GM19468 (cell line): ENCODE results near the gene TMEM94.
"Not testable (repeated sequence)": the region's sequence is repeated elsewhere in the genome, so short reads cannot be mapped to it uniquely, and the experiment has no call there.

ENCODE experiments used
- ATAC-seq: cut with Tn5 transposase; IDR thresholded peaks from one replicate; pipeline ENCODE4 v1.9.1; 2021; ENCODE audit warnings: mild to moderate bottlenecking, moderate library complexity, moderate number of reproducible peaks; ENCODE audit not compliant: unreplicated experiment; ENCODE audit errors: extremely low read depth

The TMEM94 gene

DNA sequence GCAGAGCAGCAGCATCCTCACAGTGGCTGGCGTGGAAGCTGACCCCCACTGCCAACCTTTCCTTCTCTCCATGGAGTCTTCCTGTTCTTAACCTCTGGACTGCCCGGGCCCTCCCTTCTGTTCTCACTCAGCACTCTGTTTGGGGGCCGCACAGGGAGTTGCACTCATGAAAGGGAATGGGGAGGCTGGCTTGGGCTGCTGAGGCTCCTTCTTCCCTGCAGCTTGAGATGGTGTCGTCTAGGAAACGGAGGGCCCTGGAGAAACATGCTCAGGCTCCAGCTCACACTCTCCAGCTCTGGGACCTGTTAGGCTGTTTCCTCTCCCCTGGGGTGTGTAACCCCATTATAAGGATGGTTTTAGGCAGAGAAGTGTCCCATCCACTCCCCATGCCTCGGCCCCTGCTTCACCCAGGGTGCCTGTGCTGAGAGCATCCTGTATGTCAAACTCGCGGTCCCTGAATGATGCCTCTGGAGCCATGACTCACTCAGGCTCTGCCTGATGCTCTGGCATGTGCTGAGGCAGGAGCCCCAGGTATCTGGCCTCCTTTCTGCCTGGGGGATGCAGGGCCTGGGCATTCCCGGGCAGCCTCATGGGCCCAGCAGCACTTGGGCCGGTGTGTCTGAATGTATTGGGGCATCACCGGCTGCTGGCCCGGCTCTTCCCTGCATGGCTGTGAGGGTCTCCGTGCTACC is 18.9 kb downstream of the TMEM94 start:
- no peak for ATAC-seq

DNA sequence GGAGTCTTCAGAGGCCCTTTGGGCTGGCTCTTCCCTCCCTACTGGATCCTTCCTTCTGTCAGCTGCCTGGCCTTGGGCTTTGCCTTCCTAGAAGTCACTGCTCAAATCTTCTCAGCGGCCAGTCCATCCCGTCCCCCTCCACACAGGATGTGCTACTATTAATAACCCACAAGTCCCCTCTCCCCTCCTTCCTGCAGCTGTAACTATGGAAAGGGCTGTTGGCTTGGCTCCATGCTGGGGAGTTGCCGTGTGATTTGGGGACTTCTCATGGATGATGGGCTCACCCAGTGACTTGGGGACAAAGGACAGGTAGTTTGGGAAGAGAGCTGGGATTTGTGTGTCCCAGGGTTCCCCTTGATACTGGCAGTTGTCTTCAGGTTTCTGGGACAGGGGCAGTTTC is 19.4 kb downstream of the TMEM94 start:
- ATAC-seq, result no peak

DNA sequence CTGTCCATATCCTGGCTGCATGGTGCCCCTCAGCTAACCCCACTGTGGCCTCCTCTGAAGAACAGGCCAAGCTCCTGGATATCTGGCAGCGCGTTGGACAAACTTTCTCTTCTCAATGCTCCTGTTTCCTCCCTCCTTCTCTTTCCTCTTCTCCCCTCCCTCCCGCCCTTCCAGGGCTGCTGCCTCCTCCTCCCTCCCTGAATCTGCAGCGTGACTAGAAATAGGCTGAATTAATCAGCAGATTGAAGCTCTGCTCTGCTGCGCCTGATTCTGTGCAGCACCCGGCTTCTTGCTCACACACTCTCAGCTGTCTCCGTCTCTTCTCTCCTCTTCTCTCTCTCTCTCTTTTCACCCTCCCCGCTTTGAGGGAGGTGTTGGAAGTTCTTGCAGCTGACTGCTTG is 19.8 kb downstream of the TMEM94 start:
- no peak for ATAC-seq

GRCh38 chr17:75476752-75477489 is 20.5 kb downstream of the TMEM94 start:
- ATAC-seq, result no peak

DNA sequence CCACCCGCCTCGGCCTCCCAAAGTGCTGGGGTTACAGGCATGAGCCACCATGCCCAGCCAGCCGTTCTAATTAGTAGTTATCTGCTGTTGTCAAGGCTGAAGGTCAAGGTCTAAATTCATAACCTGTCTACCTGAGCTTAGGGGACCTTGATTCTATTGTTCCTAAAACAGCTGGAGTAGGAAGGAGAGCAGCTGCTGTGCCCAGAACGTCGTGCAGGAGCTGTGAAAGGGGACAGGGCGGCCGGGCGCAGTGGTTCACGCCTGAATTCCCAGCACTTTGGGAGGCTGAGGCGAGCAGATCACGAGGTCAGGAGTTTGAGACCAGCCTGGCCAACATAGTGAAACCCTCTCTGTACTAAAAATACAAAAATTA is 21.0 kb downstream of the TMEM94 start:
- ATAC-seq, result not testable (repeated sequence)

GRCh38 chr17:75478508-75478907 is 22.1 kb downstream of the TMEM94 start:
- no peak for ATAC-seq

- no peak for ATAC-seq
Measured at GRCh38 chr17:75480281-75480680, 23.8 kb downstream of the TMEM94 start.

- ATAC-seq, result no peak
Measured at GRCh38 chr17:75481194-75482068, 25.0 kb downstream of the TMEM94 start.

DNA sequence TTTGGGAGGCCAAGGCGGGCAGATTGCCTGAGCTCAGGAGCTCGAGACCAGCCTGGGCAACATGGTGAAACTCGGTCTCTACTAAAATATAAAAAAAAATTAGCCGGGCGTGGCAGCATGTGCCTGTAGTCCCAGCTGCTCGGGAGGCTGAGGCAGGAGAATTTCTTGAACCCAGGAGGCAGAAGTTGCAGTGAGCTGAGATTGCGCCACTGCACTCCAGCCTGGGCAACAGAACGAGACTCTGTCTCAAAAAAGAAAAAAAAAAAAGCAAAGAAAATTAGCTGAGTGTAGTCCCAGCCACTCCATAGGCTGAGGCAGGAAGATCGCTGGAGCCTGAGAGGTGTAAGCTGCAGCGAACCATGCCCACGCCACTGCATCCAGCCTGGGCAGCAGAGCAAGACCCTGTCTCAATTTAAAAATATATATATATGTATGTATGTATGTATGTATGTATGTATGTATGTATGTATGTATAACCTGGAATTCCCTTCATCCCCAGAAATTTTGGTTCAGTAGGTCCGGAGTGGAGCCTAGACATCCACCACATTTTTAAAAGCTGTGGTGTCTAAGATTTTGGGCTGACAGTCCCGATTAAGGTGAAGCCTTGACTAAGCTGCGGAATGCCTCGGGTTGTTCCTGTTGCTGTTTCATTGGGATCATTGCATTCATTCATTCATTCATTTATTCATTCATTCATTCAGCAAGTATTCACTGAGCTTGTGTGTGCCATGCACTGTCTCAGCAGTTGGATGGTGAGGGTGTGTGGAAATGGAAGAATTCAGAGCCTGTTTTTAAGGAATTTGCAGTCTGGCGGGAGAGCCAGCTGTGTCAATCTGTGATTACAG is 25.9 kb downstream of the TMEM94 start:
- ATAC-seq, result no peak

GRCh38 chr17:75485688-75486087 is 29.3 kb downstream of the TMEM94 start:
- ATAC-seq, result no peak

GRCh38 chr17:75486151-75486550 is 29.7 kb downstream of the TMEM94 start:
- ATAC-seq, result no peak

GRCh38 chr17:75486951-75487350 is 30.5 kb downstream of the TMEM94 start:
- no peak for ATAC-seq

DNA sequence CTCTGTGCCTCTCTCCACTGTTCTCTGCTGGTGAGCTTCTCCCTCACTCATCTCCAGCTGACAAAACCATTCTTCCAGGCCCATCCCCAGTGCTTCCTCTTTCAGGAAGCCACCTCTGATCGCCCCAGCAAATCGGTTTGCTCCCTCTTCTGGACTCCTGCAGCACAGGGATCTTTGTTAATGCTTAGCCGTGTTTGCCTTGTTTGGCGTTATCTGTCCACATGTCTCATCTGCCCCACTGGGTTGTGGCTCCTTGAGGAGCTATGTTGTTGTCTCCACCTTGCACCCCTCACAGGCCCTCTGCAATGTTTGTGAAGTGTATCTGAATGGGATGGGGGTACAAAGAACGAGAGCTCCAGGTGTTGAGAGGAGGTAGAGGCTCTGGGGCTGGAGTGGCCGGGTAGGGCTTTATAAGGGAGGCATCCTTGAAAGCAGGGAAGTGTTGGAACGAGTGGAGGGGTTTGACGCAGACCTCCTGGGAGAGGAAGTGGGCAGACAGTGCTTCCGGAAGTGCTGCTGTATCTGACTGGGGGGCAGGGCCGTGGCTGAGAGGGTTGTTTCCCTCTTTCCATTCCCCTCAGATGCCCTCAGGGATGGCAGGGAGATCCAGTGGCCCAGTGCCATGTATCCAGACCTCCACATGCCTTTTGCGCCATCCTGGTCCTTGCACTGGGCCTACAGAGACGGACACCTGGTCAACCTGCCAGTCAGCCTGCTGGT is 31.1 kb downstream of the TMEM94 start:
- ATAC-seq, result no peak

GRCh38 chr17:75488693-75489510 is 32.5 kb downstream of the TMEM94 start:
- ATAC-seq, result no peak

GRCh38 chr17:75489511-75489955 is 33.1 kb downstream of the TMEM94 start:
- no peak for ATAC-seq

GRCh38 chr17:75490173-75490743 is 33.8 kb downstream of the TMEM94 start:
- ATAC-seq, result no peak

DNA sequence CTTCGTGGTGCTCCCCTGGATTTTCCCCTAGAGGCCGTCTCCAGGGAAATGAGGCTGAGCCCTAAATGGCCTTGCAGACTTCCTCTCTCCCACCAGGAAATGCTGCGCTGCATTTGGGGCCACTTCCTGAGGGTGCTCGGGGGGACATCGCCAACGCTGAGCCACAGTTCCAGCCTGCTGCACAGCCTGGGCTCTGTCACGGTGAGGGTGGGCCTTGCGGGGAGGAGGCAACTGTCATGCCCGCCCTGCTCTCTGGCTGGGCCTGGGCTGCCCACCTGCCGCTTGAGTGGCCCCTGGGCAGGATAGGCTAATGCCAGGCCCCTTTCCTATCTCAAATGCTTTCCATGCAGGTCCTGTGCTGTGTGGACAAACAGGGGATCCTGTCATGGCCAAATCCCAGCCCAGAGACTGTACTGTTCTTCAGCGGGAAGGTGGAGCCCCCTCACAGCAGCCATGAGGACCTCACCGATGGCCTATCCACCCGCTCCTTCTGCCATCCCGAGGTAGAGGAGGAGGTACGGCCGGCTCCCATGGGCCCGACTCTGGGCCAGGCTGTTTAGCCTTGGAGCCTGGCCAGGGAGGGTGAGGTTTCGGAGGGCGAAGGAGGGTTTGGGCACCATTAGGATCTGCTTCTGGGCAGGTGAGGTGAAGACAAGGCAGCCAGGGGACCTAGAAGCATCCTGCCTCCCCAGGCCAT is 34.7 kb downstream of the TMEM94 start:
- ATAC-seq, result no peak

- no peak for ATAC-seq
Measured at GRCh38 chr17:75491680-75492079, 35.2 kb downstream of the TMEM94 start.
